Osteocyte (in vitro differentiated cells): Measurements from ENCODE around the gene CPVL. TPM values are rescaled to one million over a fixed set of nuclear protein-coding genes. Genes with fewer than 3 reads are reported as not detected.
A peak's percentile ranks its signal among the peaks of the same experiment; 100 is the strongest.

Source experiments
- DNase-seq: peaks from one replicate; pipeline ENCODE4 v3.0.0; 2021; ENCODE audit warnings: mixed read lengths; ENCODE audit not compliant: unreplicated experiment; ENCODE audit errors: extremely low spot score
- H3K27ac Mint-ChIP-seq: one replicate; pipeline ENCODE4 v1.8.0; 2021; ENCODE audit warnings: mild to moderate bottlenecking, mixed read lengths; ENCODE audit not compliant: unreplicated experiment
- H3K27me3 Mint-ChIP-seq: one replicate; pipeline ENCODE4 v1.8.0; 2021; ENCODE audit warnings: mixed read lengths; ENCODE audit not compliant: unreplicated experiment
- H3K36me3 Mint-ChIP-seq: one replicate; pipeline ENCODE4 v1.8.0; 2021; ENCODE audit warnings: mixed read lengths; ENCODE audit not compliant: unreplicated experiment
- H3K4me1 Mint-ChIP-seq: one replicate; pipeline ENCODE4 v1.8.0; 2021; ENCODE audit warnings: mixed read lengths; ENCODE audit not compliant: unreplicated experiment
- H3K4me3 Mint-ChIP-seq: one replicate; pipeline ENCODE4 v1.8.0; 2021; ENCODE audit warnings: mild to moderate bottlenecking, moderate library complexity, mixed read lengths; ENCODE audit not compliant: unreplicated experiment
- H3K9me3 Mint-ChIP-seq: one replicate; pipeline ENCODE4 v1.8.0; 2021; ENCODE audit warnings: mixed read lengths; ENCODE audit not compliant: unreplicated experiment
- CTCF ChIP-seq: fragments of 200-600 bp; sonication (generic); IDR thresholded peaks from 2 replicates; pipeline ENCODE4 v1.5.0; 2021; ENCODE audit warnings: antibody characterized with exemption, mild to moderate bottlenecking, moderate library complexity
- total RNA-seq: library from RNA; stranded (reverse); gene quantifications from 2 replicates; pipeline ENCODE4 v1.2.1, GENCODE V29; 2021

Gene CPVL
- total RNA-seq, 1 donor from 2014 or later, result 2.0 TPM

GRCh38 chr7:28964056-28964455 lies 182.3 kb downstream of the CPVL start:
- H3K4me1 Mint-ChIP-seq, result no peaks in the 10 kb centered on the region
- no peak for DNase-seq
- H3K9me3 Mint-ChIP-seq, result no peaks in the 10 kb centered on the region
- TF ChIP-seq CTCF, result no peak
- no peak overlapping the region for H3K4me3 Mint-ChIP-seq
- no peak overlapping the region for H3K27ac Mint-ChIP-seq
- peaks cover 6% of the 10 kb centered on the region for H3K27me3 Mint-ChIP-seq
- H3K36me3 Mint-ChIP-seq, result no peaks in the 10 kb centered on the region

- Mint-ChIP-seq H3K4me1 (peaks cover 14% of the 10 kb centered on the region), H3K36me3 (no peaks in the 10 kb centered on the region), H3K9me3 (no peaks in the 10 kb centered on the region), H3K4me3 (no peak overlapping the region), H3K27ac (no peak overlapping the region), H3K27me3 (peaks cover 12% of the 10 kb centered on the region)
- DNase-seq, result no peak
- TF ChIP-seq CTCF, result no peak
Measured at GRCh38 chr7:28961972-28962371, 184.4 kb downstream of the CPVL start.

GRCh38 chr7:28960071-28960840 lies 186.1 kb downstream of the CPVL start:
- H3K4me3 Mint-ChIP-seq, result no peak overlapping the region
- no peak for TF ChIP-seq CTCF
- no peak overlapping the region for H3K27ac Mint-ChIP-seq
- H3K27me3 Mint-ChIP-seq, result peaks cover 7% of the 10 kb centered on the region
- peaks cover 21% of the 10 kb centered on the region for H3K4me1 Mint-ChIP-seq
- no peak for DNase-seq
- no peaks in the 10 kb centered on the region for H3K36me3 Mint-ChIP-seq
- H3K9me3 Mint-ChIP-seq, result no peaks in the 10 kb centered on the region

- TF ChIP-seq CTCF, result no peak
- peak overlapping the region; percentile 77 for H3K4me3 Mint-ChIP-seq
- no peak overlapping the region for H3K27ac Mint-ChIP-seq
- DNase-seq, result no peak
- H3K4me1 Mint-ChIP-seq, result peaks cover 34% of the 10 kb centered on the region
- no peaks in the 10 kb centered on the region for H3K36me3 Mint-ChIP-seq
- H3K27me3 Mint-ChIP-seq, result peaks cover 7% of the 10 kb centered on the region
- H3K9me3 Mint-ChIP-seq, result no peaks in the 10 kb centered on the region
Measured at GRCh38 chr7:28958980-28959347, 187.4 kb downstream of the CPVL start.

- H3K27me3 Mint-ChIP-seq, result peaks cover 7% of the 10 kb centered on the region
- H3K36me3 Mint-ChIP-seq, result no peaks in the 10 kb centered on the region
- DNase-seq, result peak; percentile 88
- H3K9me3 Mint-ChIP-seq, result no peaks in the 10 kb centered on the region
- TF ChIP-seq CTCF, result no peak
- peak within 1 kb of the TSS; percentile 64 for H3K27ac Mint-ChIP-seq
- H3K4me3 Mint-ChIP-seq, result peak within 1 kb of the TSS; percentile 77
- peaks cover 40% of the 10 kb centered on the region for H3K4me1 Mint-ChIP-seq
Measured at GRCh38 chr7:28958235-28958979, 187.9 kb downstream of the CPVL start, which contains the start of gene TRIL. TRIL (minus strand) TSS chr7:28958330; CDS start chr7:28958046, 284 bp downstream.
